ENCODE data around the gene TRDN.

TRDN gene

DNA sequence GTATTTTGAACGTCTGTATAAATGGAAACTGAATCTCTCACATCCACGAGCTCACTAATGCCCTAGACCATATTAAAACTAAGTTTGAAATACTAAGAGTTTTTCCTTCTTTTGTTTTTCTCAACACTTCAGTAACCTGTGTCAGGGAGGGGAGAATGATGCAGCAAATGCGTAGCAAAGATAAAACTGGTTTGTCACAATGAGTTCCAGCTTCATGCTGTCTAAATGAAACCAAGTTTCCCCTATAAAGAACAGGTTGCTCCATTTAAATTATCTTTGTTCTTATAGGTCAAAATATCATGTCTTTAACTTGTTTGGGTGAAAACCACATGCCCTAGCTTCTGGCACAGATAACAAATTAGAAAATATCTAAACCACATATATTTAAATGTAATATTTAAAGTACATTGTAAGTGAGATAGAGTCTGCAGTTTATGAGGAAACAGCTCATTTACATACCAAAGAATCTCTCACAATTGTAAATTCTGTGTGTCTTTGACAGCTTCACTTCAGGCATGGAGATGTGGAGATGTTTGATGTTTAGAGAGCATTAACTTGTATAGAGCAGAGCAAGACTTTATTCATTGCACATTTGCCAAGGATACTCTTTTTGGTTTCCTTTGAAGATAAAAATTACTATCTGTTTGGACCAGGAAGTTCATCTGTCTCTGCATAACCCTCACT lies 7.3 kb downstream of the TRDN start:
- H3K4me3 ChIP-seq (ENCODE audit: low read length): no peak overlapping the region
- H3K9me2 ChIP-seq (replicated peaks; ENCODE audit: control insufficient read depth, low read length): no peaks in the 10 kb centered on the region
- no peak for TF ChIP-seq EZH2phosphoT487 (IDR thresholded peaks at IDR 0.05; ENCODE audit: borderline replicate concordance, low read length)

DNA sequence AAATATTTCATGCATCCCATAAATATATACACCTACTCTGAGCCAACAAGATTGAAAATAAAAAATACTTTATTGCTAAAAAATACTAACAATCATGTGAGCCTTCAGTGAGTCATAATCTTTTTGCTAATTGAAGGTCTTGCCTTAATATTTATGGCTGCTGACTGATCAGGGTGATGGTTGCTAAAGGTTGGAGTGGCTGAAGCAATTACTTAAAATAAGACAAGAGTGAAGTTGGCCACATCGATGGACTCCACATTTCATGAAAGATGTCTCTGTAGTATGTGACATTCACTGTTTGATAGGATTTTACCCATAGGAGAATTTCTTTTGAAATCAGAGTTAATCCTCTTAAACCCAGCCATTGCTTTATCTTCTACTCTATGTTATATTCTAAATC lies 11.1 kb downstream of the TRDN start:
- no peaks in the 10 kb centered on the region for H3K9me3 ChIP-seq (ENCODE audit: control insufficient read depth, insufficient read depth, low read length)
- H3K79me2 ChIP-seq (ENCODE audit: control insufficient read depth, low read length): no peaks in the 10 kb centered on the region
- no peaks in the 10 kb centered on the region for H3K9me2 ChIP-seq (replicated peaks; ENCODE audit: control insufficient read depth, low read length)
- H3K36me3 ChIP-seq (ENCODE audit: control insufficient read depth, low read length): no peaks in the 10 kb centered on the region
- no peak overlapping the region for H3K27ac ChIP-seq (ENCODE audit: low read depth, low read length)
- no peak overlapping the region for H3K4me2 ChIP-seq (ENCODE audit: low read length)
- H3F3A ChIP-seq (ENCODE audit: control insufficient read depth, insufficient read depth): no peaks in the 10 kb centered on the region
- no peaks in the 10 kb centered on the region for H4K20me1 ChIP-seq (ENCODE audit: control insufficient read depth, insufficient read depth, low read depth, low read length)
- H3K27me3 ChIP-seq (ENCODE audit: control insufficient read depth, low read length): no peaks in the 10 kb centered on the region
- TF ChIP-seq EZH2phosphoT487 (IDR thresholded peaks at IDR 0.05; ENCODE audit: borderline replicate concordance, low read length): no peak
- TF ChIP-seq, protein P1, sequence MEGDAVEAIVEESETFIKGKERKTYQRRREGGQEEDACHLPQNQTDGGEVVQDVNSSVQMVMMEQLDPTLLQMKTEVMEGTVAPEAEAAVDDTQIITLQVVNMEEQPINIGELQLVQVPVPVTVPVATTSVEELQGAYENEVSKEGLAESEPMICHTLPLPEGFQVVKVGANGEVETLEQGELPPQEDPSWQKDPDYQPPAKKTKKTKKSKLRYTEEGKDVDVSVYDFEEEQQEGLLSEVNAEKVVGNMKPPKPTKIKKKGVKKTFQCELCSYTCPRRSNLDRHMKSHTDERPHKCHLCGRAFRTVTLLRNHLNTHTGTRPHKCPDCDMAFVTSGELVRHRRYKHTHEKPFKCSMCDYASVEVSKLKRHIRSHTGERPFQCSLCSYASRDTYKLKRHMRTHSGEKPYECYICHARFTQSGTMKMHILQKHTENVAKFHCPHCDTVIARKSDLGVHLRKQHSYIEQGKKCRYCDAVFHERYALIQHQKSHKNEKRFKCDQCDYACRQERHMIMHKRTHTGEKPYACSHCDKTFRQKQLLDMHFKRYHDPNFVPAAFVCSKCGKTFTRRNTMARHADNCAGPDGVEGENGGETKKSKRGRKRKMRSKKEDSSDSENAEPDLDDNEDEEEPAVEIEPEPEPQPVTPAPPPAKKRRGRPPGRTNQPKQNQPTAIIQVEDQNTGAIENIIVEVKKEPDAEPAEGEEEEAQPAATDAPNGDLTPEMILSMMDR (IDR thresholded peaks at IDR 0.05; ENCODE audit: low read depth, low read length, poor library complexity, severe bottlenecking): no peak
- H3K4me1 ChIP-seq (ENCODE audit: control insufficient read depth, low read length): no peaks in the 10 kb centered on the region
- H3K4me3 ChIP-seq (ENCODE audit: low read length): no peak overlapping the region

More for the DNA sequence above, 7.3 kb downstream of the TRDN start:
- Histone ChIP-seq H3K79me2 (ENCODE audit: control insufficient read depth, low read length) (no peaks in the 10 kb centered on the region), H3K27me3 (ENCODE audit: control insufficient read depth, low read length) (no peaks in the 10 kb centered on the region), H4K20me1 (ENCODE audit: control insufficient read depth, insufficient read depth, low read depth, low read length) (no peaks in the 10 kb centered on the region), H3F3A (ENCODE audit: control insufficient read depth, insufficient read depth) (no peaks in the 10 kb centered on the region), H3K27ac (ENCODE audit: low read depth, low read length) (no peak overlapping the region), H3K4me1 (ENCODE audit: control insufficient read depth, low read length) (no peaks in the 10 kb centered on the region), H3K4me2 (ENCODE audit: low read length) (no peak overlapping the region), H3K36me3 (ENCODE audit: control insufficient read depth, low read length) (no peaks in the 10 kb centered on the region), H3K9me3 (ENCODE audit: control insufficient read depth, insufficient read depth, low read length) (no peaks in the 10 kb centered on the region)

- Histone ChIP-seq H3K27ac (ENCODE audit: low read depth, low read length) (no peak overlapping the region), H3K4me1 (ENCODE audit: control insufficient read depth, low read length) (no peaks in the 10 kb centered on the region), H4K20me1 (ENCODE audit: control insufficient read depth, insufficient read depth, low read depth, low read length) (no peaks in the 10 kb centered on the region), H3K9me2 (replicated peaks; ENCODE audit: control insufficient read depth, low read length) (no peaks in the 10 kb centered on the region), H3K36me3 (ENCODE audit: control insufficient read depth, low read length) (no peaks in the 10 kb centered on the region), H3K9me3 (ENCODE audit: control insufficient read depth, insufficient read depth, low read length) (no peaks in the 10 kb centered on the region), H3K79me2 (ENCODE audit: control insufficient read depth, low read length) (no peaks in the 10 kb centered on the region), H3K4me2 (ENCODE audit: low read length) (no peak overlapping the region), H3K27me3 (ENCODE audit: control insufficient read depth, low read length) (no peaks in the 10 kb centered on the region), H3F3A (ENCODE audit: control insufficient read depth, insufficient read depth) (no peaks in the 10 kb centered on the region), H3K4me3 (ENCODE audit: low read length) (no peak overlapping the region)
- TF ChIP-seq EZH2phosphoT487 (IDR thresholded peaks at IDR 0.05; ENCODE audit: borderline replicate concordance, low read length): no peak
These were observed 14.0 kb downstream of the TRDN start for GRCh38 chr6:123622780-123623179.

- no peaks in the 10 kb centered on the region for H3K27me3 ChIP-seq (ENCODE audit: control insufficient read depth, low read length)
- H3K27ac ChIP-seq (ENCODE audit: low read depth, low read length): no peak overlapping the region
- no peaks in the 10 kb centered on the region for H4K20me1 ChIP-seq (ENCODE audit: control insufficient read depth, insufficient read depth, low read depth, low read length)
- H3K4me3 ChIP-seq (ENCODE audit: low read length): no peak overlapping the region
- H3F3A ChIP-seq (ENCODE audit: control insufficient read depth, insufficient read depth): no peaks in the 10 kb centered on the region
- H3K79me2 ChIP-seq (ENCODE audit: control insufficient read depth, low read length): no peaks in the 10 kb centered on the region
- no peaks in the 10 kb centered on the region for H3K9me3 ChIP-seq (ENCODE audit: control insufficient read depth, insufficient read depth, low read length)
- H3K36me3 ChIP-seq (ENCODE audit: control insufficient read depth, low read length): no peaks in the 10 kb centered on the region
- H3K4me1 ChIP-seq (ENCODE audit: control insufficient read depth, low read length): no peaks in the 10 kb centered on the region
- H3K9me2 ChIP-seq (replicated peaks; ENCODE audit: control insufficient read depth, low read length): no peaks in the 10 kb centered on the region
- no peak overlapping the region for H3K4me2 ChIP-seq (ENCODE audit: low read length)
- TF ChIP-seq, protein P1 (IDR thresholded peaks at IDR 0.05; ENCODE audit: low read depth, low read length, poor library complexity, severe bottlenecking): no peak
These were observed 17.6 kb downstream of the TRDN start for GRCh38 chr6:123619156-123619555.

All from DOHH2 (cell line).